ENCODE data around the gene TNIP2.
"Not testable (repeated sequence)": the region's sequence is repeated elsewhere in the genome, so short reads cannot be mapped to it uniquely, and the experiment has no call there.

TNIP2 gene

GRCh38 chr4:2783790-2784189 is 27.7 kb upstream of the TNIP2 start (continued):
- TF ChIP-seq OSR2 (tag by site-specific recombination; IDR thresholded peaks at IDR 0.05) (no peak), ZNF37A (tag by site-specific recombination; IDR thresholded peaks at IDR 0.05) (no peak), ZBTB8A (tag by site-specific recombination; IDR thresholded peaks at IDR 0.05) (no peak), HOXC10 (CRISPR knock-in tag; IDR thresholded peaks at IDR 0.05) (no peak), ZNF132 (tag by site-specific recombination; IDR thresholded peaks at IDR 0.05; ENCODE audit: borderline replicate concordance) (no peak), ZNF292 (tag by site-specific recombination; IDR thresholded peaks at IDR 0.05; ENCODE audit: borderline replicate concordance, low read depth) (no peak), ZBTB21 (tag by site-specific recombination; IDR thresholded peaks at IDR 0.05) (no peak)

- Histone ChIP-seq H3K36me3 (ENCODE audit: control insufficient read depth in 2 of 2, insufficient read depth in 1 of 2, low read length in 2 of 2) (no peaks in the 10 kb centered on the region), H3K9me3 (ENCODE audit: control insufficient read depth, insufficient read depth, low read depth, low read length) (no peaks in the 10 kb centered on the region), H3K4me1 (ENCODE audit: control insufficient read depth, insufficient read depth, low read length) (no peaks in the 10 kb centered on the region), H3K27ac (ENCODE audit: extremely low read depth, low read depth, low read length) (no peak overlapping the region), H3K4me3 (ENCODE audit: low read depth, low read length) (no peak overlapping the region)
- ChIA-PET CTCF (interaction anchor here (0.8 kb wide), 1 partner anchor 18 kb away, joined by 3 read pairs; no protein-coding TSS in a partner anchor), POLR2A (no interaction called here)
- TF ChIP-seq ZNF544 (tag by site-specific recombination; IDR thresholded peaks at IDR 0.05) = no peak
- no peak for TF ChIP-seq REST (tag by site-specific recombination; IDR thresholded peaks at IDR 0.05)
- TF ChIP-seq PRDM2 (tag by site-specific recombination; IDR thresholded peaks at IDR 0.05; ENCODE audit: borderline replicate concordance) = no peak
Measured at GRCh38 chr4:2781911-2782310, 25.8 kb upstream of the TNIP2 start.

GRCh38 chr4:2780643-2781042 is 24.5 kb upstream of the TNIP2 start:
- H3K4me1 ChIP-seq (ENCODE audit: control insufficient read depth, insufficient read depth, low read length); H3K36me3 ChIP-seq (ENCODE audit: control insufficient read depth in 2 of 2, insufficient read depth in 1 of 2, low read length in 2 of 2); H3K9me3 ChIP-seq (ENCODE audit: control insufficient read depth, insufficient read depth, low read depth, low read length); H3K4me3 ChIP-seq (ENCODE audit: low read depth, low read length); H3K27ac ChIP-seq (ENCODE audit: extremely low read depth, low read depth, low read length); POLR2A ChIA-PET: not testable (repeated sequence)
- CTCF ChIA-PET = interaction anchor here (0.7 kb wide), 1 partner anchor 561 kb away, joined by 3 read pairs; no protein-coding TSS in a partner anchor

GRCh38 chr4:2771264-2771663 is 15.1 kb upstream of the TNIP2 start:
- Histone ChIP-seq H3K27ac (ENCODE audit: extremely low read depth, low read depth, low read length) (no peak overlapping the region), H3K4me1 (ENCODE audit: control insufficient read depth, insufficient read depth, low read length) (no peaks in the 10 kb centered on the region), H3K36me3 (ENCODE audit: control insufficient read depth in 2 of 2, insufficient read depth in 1 of 2, low read length in 2 of 2) (no peaks in the 10 kb centered on the region), H3K4me3 (ENCODE audit: low read depth, low read length) (no peak overlapping the region), H3K9me3 (ENCODE audit: control insufficient read depth, insufficient read depth, low read depth, low read length) (no peaks in the 10 kb centered on the region)
- ChIA-PET POLR2A (interaction anchor here (0.6 kb wide), 1 partner anchor 1062 kb away, joined by 5 read pairs; no protein-coding TSS in a partner anchor), CTCF (no interaction called here)
- TF ChIP-seq BCL6B (tag by site-specific recombination; IDR thresholded peaks at IDR 0.05) = no peak
- TF ChIP-seq ZSCAN5A (tag by site-specific recombination; IDR thresholded peaks at IDR 0.05) = no peak
- TF ChIP-seq YY2 (tag by site-specific recombination; IDR thresholded peaks at IDR 0.05) = no peak
- TF ChIP-seq ZNF580 (tag by site-specific recombination; IDR thresholded peaks at IDR 0.05) = no peak
